ENCODE results near the gene PRKCD. TPM values are rescaled to one million over a fixed set of nuclear protein-coding genes. Genes with fewer than 3 reads are reported as not detected.

PRKCD gene
- total RNA-seq (10 to 100 TPM; 23.6 to 33.4 TPM), polyA plus RNA-seq (10 to 100 TPM; 16.1 to 30.8 TPM)
- long read RNA-seq, donor 1, partial matches to known transcripts: 18 of 35 reads
- long read RNA-seq, donor 1, other reads (novel, unspliced or antisense): 14 of 35 reads
- long read RNA-seq, donor 2, transcript PRKCD-201 (19 exons, 2,680 nt): major isoform, 11 of 34 reads
- long read RNA-seq, donor 2, transcript PRKCD-202 (18 exons, 2,810 nt): major isoform, 11 of 34 reads
- long read RNA-seq, donor 2, partial matches to known transcripts: 2 of 34 reads
- long read RNA-seq, donor 2, other reads (novel, unspliced or antisense): 10 of 34 reads

GRCh38 chr3:53160660-53161449 is at the start of gene PRKCD:
Gene PRKCD (plus strand): TSS chr3:53161209. CDS start chr3:53178423, 17,214 bp downstream.
- DNase-seq (peak; percentile 93 to 95), ATAC-seq (ENCODE audit: low FRiP score) (peak; percentile 92)
- Histone ChIP-seq H3K27me3 (ENCODE audit: control insufficient read depth in 1 of 2, insufficient read depth in 2 of 2, low read length in 1 of 2) (no peaks in the 10 kb centered on the region), H3K9me3 (ENCODE audit: control insufficient read depth, low read length) (no peaks in the 10 kb centered on the region), H3K27ac (ENCODE audit: low read depth in 1 of 2, low read length in 2 of 2) (peak within 1 kb of the TSS; percentile 31 to 87), H3K36me3 (ENCODE audit: control insufficient read depth in 1 of 2, insufficient read depth in 2 of 2, low read length in 1 of 2) (no peaks in the 10 kb centered on the region), H3K4me3 (ENCODE audit: low read length in 2 of 2) (peak within 1 kb of the TSS; percentile 87 to 88), H3K4me1 (ENCODE audit: control insufficient read depth in 1 of 2, insufficient read depth in 2 of 2, low read length in 2 of 2) (no peaks in the 10 kb centered on the region)
- intact Hi-C loops (cut with DNase I): loop anchor here in 1 of 2 donors (2.0 kb wide), 1 partner anchor 34 kb away; no protein-coding TSS in a partner anchor
- WGBS, 2 donors: 0 to 1% methylated on average over 71 to 88 of the region's 88 CpGs

GRCh38 chr3:53111822-53112221 is 49.2 kb upstream of the PRKCD start:
- Histone ChIP-seq H3K27me3 (ENCODE audit: control insufficient read depth in 1 of 2, insufficient read depth in 2 of 2, low read length in 1 of 2) (no peaks in the 10 kb centered on the region), H3K9me3 (ENCODE audit: control insufficient read depth, low read length) (no peaks in the 10 kb centered on the region), H3K4me1 (ENCODE audit: control insufficient read depth in 1 of 2, insufficient read depth in 2 of 2, low read length in 2 of 2) (no peaks in the 10 kb centered on the region), H3K27ac (ENCODE audit: low read depth in 1 of 2, low read length in 2 of 2) (no peak overlapping the region), H3K36me3 (ENCODE audit: control insufficient read depth in 1 of 2, insufficient read depth in 2 of 2, low read length in 1 of 2) (peaks cover 0 to 2% of the 10 kb centered on the region in 2 donors), H3K4me3 (ENCODE audit: low read length in 2 of 2) (no peak overlapping the region)
- ATAC-seq (ENCODE audit: low FRiP score) (no peak), DNase-seq (no peak)
- WGBS, 2 donors: 82 to 86% methylated on average over 3 of the region's 3 CpGs
- intact Hi-C loops (cut with DNase I): no loop called here

GRCh38 chr3:53113293-53114010 is 47.6 kb upstream of the PRKCD start:
- no peak for DNase-seq
- Histone ChIP-seq H3K27ac (ENCODE audit: low read depth in 1 of 2, low read length in 2 of 2) (no peak overlapping the region), H3K36me3 (ENCODE audit: control insufficient read depth in 1 of 2, insufficient read depth in 2 of 2, low read length in 1 of 2) (peaks cover 0 to 3% of the 10 kb centered on the region in 2 donors), H3K27me3 (ENCODE audit: control insufficient read depth in 1 of 2, insufficient read depth in 2 of 2, low read length in 1 of 2) (no peaks in the 10 kb centered on the region), H3K9me3 (ENCODE audit: control insufficient read depth, low read length) (no peaks in the 10 kb centered on the region), H3K4me1 (ENCODE audit: control insufficient read depth in 1 of 2, insufficient read depth in 2 of 2, low read length in 2 of 2) (no peaks in the 10 kb centered on the region), H3K4me3 (ENCODE audit: low read length in 2 of 2) (no peak overlapping the region)
- ATAC-seq (ENCODE audit: low FRiP score): no peak
- intact Hi-C loops (cut with DNase I): loop anchor here in 1 of 2 donors (1.0 kb wide), 1 partner anchor 83 kb away; no protein-coding TSS in a partner anchor
- WGBS, 2 donors: 49 to 50% methylated on average over 1 of the region's 1 CpG

- peak; percentile 84 to 86 for DNase-seq
- no peaks in the 10 kb centered on the region for H3K27me3 ChIP-seq (ENCODE audit: control insufficient read depth in 1 of 2, insufficient read depth in 2 of 2, low read length in 1 of 2)
- H3K4me1 ChIP-seq (ENCODE audit: control insufficient read depth in 1 of 2, insufficient read depth in 2 of 2, low read length in 2 of 2): no peaks in the 10 kb centered on the region
- ATAC-seq (ENCODE audit: low FRiP score): peak; percentile 93
- no peak overlapping the region for H3K27ac ChIP-seq (ENCODE audit: low read depth in 1 of 2, low read length in 2 of 2)
- no peak overlapping the region for H3K4me3 ChIP-seq (ENCODE audit: low read length in 2 of 2)
- WGBS, 2 donors: 3 to 4% methylated on average over 5 of the region's 5 CpGs
- intact Hi-C loops (cut with DNase I): loop anchor here in 1 of 2 donors (1.0 kb wide), 1 partner anchor 82 kb away; no protein-coding TSS in a partner anchor
- peaks cover 0 to 3% of the 10 kb centered on the region in 2 donors for H3K36me3 ChIP-seq (ENCODE audit: control insufficient read depth in 1 of 2, insufficient read depth in 2 of 2, low read length in 1 of 2)
- H3K9me3 ChIP-seq (ENCODE audit: control insufficient read depth, low read length): no peaks in the 10 kb centered on the region
Observed at GRCh38 chr3:53114011-53114400, 47.0 kb upstream of the PRKCD start.

GRCh38 chr3:53114412-53115074 is 46.5 kb upstream of the PRKCD start:
- Histone ChIP-seq H3K27me3 (ENCODE audit: control insufficient read depth in 1 of 2, insufficient read depth in 2 of 2, low read length in 1 of 2) (no peaks in the 10 kb centered on the region), H3K4me1 (ENCODE audit: control insufficient read depth in 1 of 2, insufficient read depth in 2 of 2, low read length in 2 of 2) (no peaks in the 10 kb centered on the region), H3K4me3 (ENCODE audit: low read length in 2 of 2) (no peak overlapping the region), H3K27ac (ENCODE audit: low read depth in 1 of 2, low read length in 2 of 2) (no peak overlapping the region), H3K9me3 (ENCODE audit: control insufficient read depth, low read length) (no peaks in the 10 kb centered on the region), H3K36me3 (ENCODE audit: control insufficient read depth in 1 of 2, insufficient read depth in 2 of 2, low read length in 1 of 2) (peaks cover 0 to 5% of the 10 kb centered on the region in 2 donors)
- no peak for DNase-seq
- intact Hi-C loops (cut with DNase I): loop anchor here (1.0 kb wide), 1 partner anchor 82 kb away; no protein-coding TSS in a partner anchor
- peak; percentile 12 for ATAC-seq (ENCODE audit: low FRiP score)
- WGBS, 2 donors: 91 to 95% methylated on average over 5 of the region's 5 CpGs

- WGBS, 2 donors: 94 to 100% methylated on average over 1 of the region's 1 CpG
- no peaks in the 10 kb centered on the region for H3K9me3 ChIP-seq (ENCODE audit: control insufficient read depth, low read length)
- no peak for ATAC-seq (ENCODE audit: low FRiP score)
- H3K36me3 ChIP-seq (ENCODE audit: control insufficient read depth in 1 of 2, insufficient read depth in 2 of 2, low read length in 1 of 2): peaks cover 10 to 12% of the 10 kb centered on the region in 2 donors
- no peaks in the 10 kb centered on the region for H3K27me3 ChIP-seq (ENCODE audit: control insufficient read depth in 1 of 2, insufficient read depth in 2 of 2, low read length in 1 of 2)
- no peak overlapping the region for H3K4me3 ChIP-seq (ENCODE audit: low read length in 2 of 2)
- no peak overlapping the region for H3K27ac ChIP-seq (ENCODE audit: low read depth in 1 of 2, low read length in 2 of 2)
- H3K4me1 ChIP-seq (ENCODE audit: control insufficient read depth in 1 of 2, insufficient read depth in 2 of 2, low read length in 2 of 2): no peaks in the 10 kb centered on the region
- no peak for DNase-seq
- intact Hi-C loops (cut with DNase I): no loop called here
Observed at GRCh38 chr3:53116956-53117355, 44.1 kb upstream of the PRKCD start.

GRCh38 chr3:53120336-53120735 is 40.7 kb upstream of the PRKCD start:
- ATAC-seq (ENCODE audit: low FRiP score) (no peak), DNase-seq (no peak)
- Histone ChIP-seq H3K4me1 (ENCODE audit: control insufficient read depth in 1 of 2, insufficient read depth in 2 of 2, low read length in 2 of 2) (no peaks in the 10 kb centered on the region), H3K27ac (ENCODE audit: low read depth in 1 of 2, low read length in 2 of 2) (no peak overlapping the region), H3K4me3 (ENCODE audit: low read length in 2 of 2) (no peak overlapping the region), H3K36me3 (ENCODE audit: control insufficient read depth in 1 of 2, insufficient read depth in 2 of 2, low read length in 1 of 2) (peaks cover 14 to 16% of the 10 kb centered on the region in 2 donors), H3K27me3 (ENCODE audit: control insufficient read depth in 1 of 2, insufficient read depth in 2 of 2, low read length in 1 of 2) (no peaks in the 10 kb centered on the region), H3K9me3 (ENCODE audit: control insufficient read depth, low read length) (no peaks in the 10 kb centered on the region)
- intact Hi-C loops (cut with DNase I): no loop called here
- 84 to 86% methylated on average over 5 of the region's 5 CpGs for WGBS, 2 donors
